Measurements from ENCODE around the gene CYP3A7.

Gene CYP3A7

GRCh38 chr7:99679032-99679399, 56.0 kb downstream of the CYP3A7 start:
- peak overlapping the region in 1 of 2 experiments; percentile 71 for H3K4me3 ChIP-seq (ENCODE audit: insufficient read depth in 1 of 2, low read depth in 1 of 2, low read length in 2 of 2)
- no peak overlapping the region for H2BK12ac ChIP-seq (ENCODE audit: low read length in 2 of 2)
- H4K91ac ChIP-seq (ENCODE audit: low read length): no peak overlapping the region
- no peaks in the 10 kb centered on the region for H3K27me3 ChIP-seq (ENCODE audit: control insufficient read depth in 1 of 2, insufficient read depth in 1 of 2, low read length in 2 of 2)
- H3K79me1 ChIP-seq (replicated peaks; ENCODE audit: low read length, poor library complexity, severe bottlenecking): no peaks in the 10 kb centered on the region
- no peak overlapping the region for H3K23ac ChIP-seq (ENCODE audit: low read length in 2 of 2)
- H3K27ac ChIP-seq (ENCODE audit: low read length, poor library complexity, severe bottlenecking): no peak overlapping the region
- no peak overlapping the region for H3K18ac ChIP-seq (ENCODE audit: low read depth in 1 of 2, low read length in 2 of 2)
- H3K14ac ChIP-seq (ENCODE audit: low read length in 2 of 2): no peak overlapping the region
- WGBS: 68% methylated on average over 2 of the region's 4 CpGs
- H2BK120ac ChIP-seq (ENCODE audit: low read depth, low read length): no peak overlapping the region
- H2BK5ac ChIP-seq (ENCODE audit: low read depth, low read length, poor library complexity, severe bottlenecking): no peak overlapping the region
- H3K4me2 ChIP-seq (ENCODE audit: low read length, poor library complexity, severe bottlenecking): peak overlapping the region; percentile 7
- H2AK5ac ChIP-seq (ENCODE audit: low read length, severe bottlenecking): no peak overlapping the region
- no peak overlapping the region for H2AFZ ChIP-seq (ENCODE audit: low read depth, low read length)
- H3K36me3 ChIP-seq (ENCODE audit: control insufficient read depth in 1 of 2, insufficient read depth in 2 of 2, low read depth in 1 of 2, low read length in 2 of 2): peaks cover 0 to 14% of the 10 kb centered on the region in 2 experiments
- H2BK15ac ChIP-seq (ENCODE audit: low read depth, poor library complexity, severe bottlenecking): no peak overlapping the region
- peaks cover 22% of the 10 kb centered on the region for H3K9me3 ChIP-seq (ENCODE audit: control insufficient read depth, low read length)
- peak overlapping the region; percentile 72 for H3K9ac ChIP-seq (ENCODE audit: low read length)
- no peak overlapping the region for H4K8ac ChIP-seq (ENCODE audit: low read length)
- H3K4ac ChIP-seq (ENCODE audit: low read depth in 1 of 2, low read length in 2 of 2): no peak overlapping the region
- peaks cover 7% of the 10 kb centered on the region for H3K4me1 ChIP-seq (ENCODE audit: control insufficient read depth, insufficient read depth, low read depth, low read length)
- DNase-seq: peak; percentile 16

- no peaks in the 10 kb centered on the region for H3K27me3 ChIP-seq (ENCODE audit: control insufficient read depth in 1 of 2, insufficient read depth in 1 of 2, low read length in 2 of 2)
- H3K9ac ChIP-seq (ENCODE audit: low read length): no peak overlapping the region
- H3K23ac ChIP-seq (ENCODE audit: low read length in 2 of 2): no peak overlapping the region
- WGBS: 93% methylated on average over 2 of the region's 2 CpGs
- no peak overlapping the region for H2BK120ac ChIP-seq (ENCODE audit: low read depth, low read length)
- no peak overlapping the region for H2AFZ ChIP-seq (ENCODE audit: low read depth, low read length)
- no peak overlapping the region for H3K4ac ChIP-seq (ENCODE audit: low read depth in 1 of 2, low read length in 2 of 2)
- H3K79me1 ChIP-seq (replicated peaks; ENCODE audit: low read length, poor library complexity, severe bottlenecking): no peaks in the 10 kb centered on the region
- peaks cover 0 to 26% of the 10 kb centered on the region in 2 experiments for H3K36me3 ChIP-seq (ENCODE audit: control insufficient read depth in 1 of 2, insufficient read depth in 2 of 2, low read depth in 1 of 2, low read length in 2 of 2)
- H3K4me2 ChIP-seq (ENCODE audit: low read length, poor library complexity, severe bottlenecking): no peak overlapping the region
- peaks cover 7% of the 10 kb centered on the region for H3K4me1 ChIP-seq (ENCODE audit: control insufficient read depth, insufficient read depth, low read depth, low read length)
- H2BK12ac ChIP-seq (ENCODE audit: low read length in 2 of 2): no peak overlapping the region
- H2AK5ac ChIP-seq (ENCODE audit: low read length, severe bottlenecking): no peak overlapping the region
- H3K27ac ChIP-seq (ENCODE audit: low read length, poor library complexity, severe bottlenecking): no peak overlapping the region
- peaks cover 20% of the 10 kb centered on the region for H3K9me3 ChIP-seq (ENCODE audit: control insufficient read depth, low read length)
- H3K14ac ChIP-seq (ENCODE audit: low read length in 2 of 2): no peak overlapping the region
- no peak overlapping the region for H2BK5ac ChIP-seq (ENCODE audit: low read depth, low read length, poor library complexity, severe bottlenecking)
- no peak overlapping the region for H4K91ac ChIP-seq (ENCODE audit: low read length)
- H3K18ac ChIP-seq (ENCODE audit: low read depth in 1 of 2, low read length in 2 of 2): no peak overlapping the region
- no peak overlapping the region for H3K4me3 ChIP-seq (ENCODE audit: insufficient read depth in 1 of 2, low read depth in 1 of 2, low read length in 2 of 2)
- no peak overlapping the region for H4K8ac ChIP-seq (ENCODE audit: low read length)
- H2BK15ac ChIP-seq (ENCODE audit: low read depth, poor library complexity, severe bottlenecking): no peak overlapping the region
- DNase-seq: no peak
Measured at GRCh38 chr7:99677648-99678045, 57.3 kb downstream of the CYP3A7 start.

GRCh38 chr7:99677013-99677647, 57.9 kb downstream of the CYP3A7 start:
- Histone ChIP-seq H2BK15ac (ENCODE audit: low read depth, poor library complexity, severe bottlenecking) (no peak overlapping the region), H3K4me1 (ENCODE audit: control insufficient read depth, insufficient read depth, low read depth, low read length) (peaks cover 7% of the 10 kb centered on the region), H2BK120ac (ENCODE audit: low read depth, low read length) (no peak overlapping the region), H3K9me3 (ENCODE audit: control insufficient read depth, low read length) (peaks cover 17% of the 10 kb centered on the region), H3K27ac (ENCODE audit: low read length, poor library complexity, severe bottlenecking) (no peak overlapping the region), H3K9ac (ENCODE audit: low read length) (no peak overlapping the region), H3K4me3 (ENCODE audit: insufficient read depth in 1 of 2, low read depth in 1 of 2, low read length in 2 of 2) (no peak overlapping the region), H3K18ac (ENCODE audit: low read depth in 1 of 2, low read length in 2 of 2) (no peak overlapping the region), H3K4me2 (ENCODE audit: low read length, poor library complexity, severe bottlenecking) (no peak overlapping the region), H3K27me3 (ENCODE audit: control insufficient read depth in 1 of 2, insufficient read depth in 1 of 2, low read length in 2 of 2) (no peaks in the 10 kb centered on the region), H3K14ac (ENCODE audit: low read length in 2 of 2) (no peak overlapping the region), H2BK5ac (ENCODE audit: low read depth, low read length, poor library complexity, severe bottlenecking) (no peak overlapping the region), H4K91ac (ENCODE audit: low read length) (no peak overlapping the region), H2BK12ac (ENCODE audit: low read length in 2 of 2) (no peak overlapping the region), H3K23ac (ENCODE audit: low read length in 2 of 2) (no peak overlapping the region), H3K79me1 (replicated peaks; ENCODE audit: low read length, poor library complexity, severe bottlenecking) (no peaks in the 10 kb centered on the region), H3K36me3 (ENCODE audit: control insufficient read depth in 1 of 2, insufficient read depth in 2 of 2, low read depth in 1 of 2, low read length in 2 of 2) (peaks cover 0 to 29% of the 10 kb centered on the region in 2 experiments), H4K8ac (ENCODE audit: low read length) (no peak overlapping the region), H2AK5ac (ENCODE audit: low read length, severe bottlenecking) (no peak overlapping the region), H2AFZ (ENCODE audit: low read depth, low read length) (no peak overlapping the region), H3K4ac (ENCODE audit: low read depth in 1 of 2, low read length in 2 of 2) (no peak overlapping the region)
- no peak for DNase-seq
- 68% methylated on average over 4 of the region's 4 CpGs for WGBS

GRCh38 chr7:99674995-99675742, 59.8 kb downstream of the CYP3A7 start:
- Histone ChIP-seq H3K4ac (ENCODE audit: low read depth in 1 of 2, low read length in 2 of 2) (no peak overlapping the region), H4K8ac (ENCODE audit: low read length) (no peak overlapping the region), H3K9ac (ENCODE audit: low read length) (no peak overlapping the region), H4K91ac (ENCODE audit: low read length) (no peak overlapping the region), H3K4me3 (ENCODE audit: insufficient read depth in 1 of 2, low read depth in 1 of 2, low read length in 2 of 2) (no peak overlapping the region), H3K9me3 (ENCODE audit: control insufficient read depth, low read length) (no peaks in the 10 kb centered on the region), H3K79me1 (replicated peaks; ENCODE audit: low read length, poor library complexity, severe bottlenecking) (no peaks in the 10 kb centered on the region), H3K27me3 (ENCODE audit: control insufficient read depth in 1 of 2, insufficient read depth in 1 of 2, low read length in 2 of 2) (no peaks in the 10 kb centered on the region), H3K4me2 (ENCODE audit: low read length, poor library complexity, severe bottlenecking) (no peak overlapping the region), H3K23ac (ENCODE audit: low read length in 2 of 2) (no peak overlapping the region), H3K36me3 (ENCODE audit: control insufficient read depth in 1 of 2, insufficient read depth in 2 of 2, low read depth in 1 of 2, low read length in 2 of 2) (peaks cover 0 to 39% of the 10 kb centered on the region in 2 experiments), H3K27ac (ENCODE audit: low read length, poor library complexity, severe bottlenecking) (no peak overlapping the region), H2BK120ac (ENCODE audit: low read depth, low read length) (no peak overlapping the region), H3K18ac (ENCODE audit: low read depth in 1 of 2, low read length in 2 of 2) (no peak overlapping the region), H2BK12ac (ENCODE audit: low read length in 2 of 2) (no peak overlapping the region), H2BK5ac (ENCODE audit: low read depth, low read length, poor library complexity, severe bottlenecking) (no peak overlapping the region), H3K4me1 (ENCODE audit: control insufficient read depth, insufficient read depth, low read depth, low read length) (peaks cover 7% of the 10 kb centered on the region), H2AK5ac (ENCODE audit: low read length, severe bottlenecking) (no peak overlapping the region), H2AFZ (ENCODE audit: low read depth, low read length) (no peak overlapping the region), H3K14ac (ENCODE audit: low read length in 2 of 2) (no peak overlapping the region), H2BK15ac (ENCODE audit: low read depth, poor library complexity, severe bottlenecking) (no peak overlapping the region)
- DNase-seq: no peak
- WGBS: 85% methylated on average over 2 of the region's 2 CpGs
